ENCODE measurements around the gene CRIP3.
"Not testable (repeated sequence)": the region's sequence is repeated elsewhere in the genome, so short reads cannot be mapped to it uniquely, and the experiment has no call there.

CRIP3 gene

GRCh38 chr6:43325876-43326275, 17.2 kb upstream of the CRIP3 start:
- Histone ChIP-seq H3K9me3 (ENCODE audit: control insufficient read depth, insufficient read depth, low read length) (peaks cover 3% of the 10 kb centered on the region; the same call in 1 of the 2 replicates), H3K4me1 (ENCODE audit: insufficient read depth, low read length) (peaks cover 3% of the 10 kb centered on the region; the same call in 1 of the 2 replicates), H3K36me3 (ENCODE audit: insufficient read depth, low read length) (no peaks in the 10 kb centered on the region), H3K9ac (ENCODE audit: low read depth, low read length) (no peak overlapping the region)

GRCh38 chr6:43318011-43318410, 9.4 kb upstream of the CRIP3 start:
- Histone ChIP-seq H3K4me1 (ENCODE audit: insufficient read depth, low read length) (peaks cover 14% of the 10 kb centered on the region), H3K9ac (ENCODE audit: low read depth, low read length) (no peak overlapping the region), H3K36me3 (ENCODE audit: insufficient read depth, low read length) (no peaks in the 10 kb centered on the region), H3K9me3 (ENCODE audit: control insufficient read depth, insufficient read depth, low read length) (no peaks in the 10 kb centered on the region; the same call in 1 of the 2 replicates)

- Histone ChIP-seq H3K36me3 (ENCODE audit: insufficient read depth, low read length) (no peaks in the 10 kb centered on the region), H3K9ac (ENCODE audit: low read depth, low read length) (no peak overlapping the region), H3K4me1 (ENCODE audit: insufficient read depth, low read length) (peaks cover 13% of the 10 kb centered on the region)
Observed at GRCh38 chr6:43313813-43314212, 5.2 kb upstream of the CRIP3 start.

GRCh38 chr6:43311666-43312065, 3.0 kb upstream of the CRIP3 start:
- H3K9me3 ChIP-seq (ENCODE audit: control insufficient read depth, insufficient read depth, low read length) = no peaks in the 10 kb centered on the region
- no peak overlapping the region for H3K9ac ChIP-seq (ENCODE audit: low read depth, low read length)
- H3K36me3 ChIP-seq (ENCODE audit: insufficient read depth, low read length) = no peaks in the 10 kb centered on the region
- peaks cover 9% of the 10 kb centered on the region; the same call in 1 of the 2 replicates for H3K4me1 ChIP-seq (ENCODE audit: insufficient read depth, low read length)

More at GRCh38 chr6:43313813-43314212, 5.2 kb upstream of the CRIP3 start:
- H3K9me3 ChIP-seq (ENCODE audit: control insufficient read depth, insufficient read depth, low read length) = no peaks in the 10 kb centered on the region

DNA sequence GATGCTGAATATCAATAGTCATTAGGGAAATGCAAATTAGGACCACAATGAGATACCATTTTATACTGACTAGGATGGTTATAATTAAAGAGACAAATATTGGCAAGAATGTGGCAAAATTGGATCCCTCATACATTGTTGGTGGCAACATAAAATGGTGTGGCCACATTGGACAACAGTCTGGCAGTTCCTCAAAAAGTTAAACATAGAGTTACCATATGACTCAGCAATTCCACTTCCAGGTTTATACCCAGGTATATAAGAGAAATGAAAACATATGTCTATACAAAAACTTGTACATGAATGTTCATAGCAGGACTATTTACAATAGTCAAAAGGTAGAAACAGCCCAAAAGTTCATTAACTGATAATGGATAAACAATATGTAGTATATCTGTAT, 2.0 kb upstream of the CRIP3 start:
- Histone ChIP-seq H3K9me3 (ENCODE audit: control insufficient read depth, insufficient read depth, low read length) (no peaks in the 10 kb centered on the region), H3K36me3 (ENCODE audit: insufficient read depth, low read length) (no peaks in the 10 kb centered on the region), H3K4me1 (ENCODE audit: insufficient read depth, low read length) (0 out of 2 replicates have a peak, but pooled peaks cover 5% of the 10 kb centered on the region), H3K9ac (ENCODE audit: low read depth, low read length) (no peak overlapping the region)

GRCh38 chr6:43310134-43310533, 1.5 kb upstream of the CRIP3 start:
- Histone ChIP-seq H3K9ac (ENCODE audit: low read depth, low read length) (no peak overlapping the region), H3K4me1 (ENCODE audit: insufficient read depth, low read length) (0 out of 2 replicates have a peak, but pooled peaks cover 5% of the 10 kb centered on the region), H3K36me3 (ENCODE audit: insufficient read depth, low read length) (no peaks in the 10 kb centered on the region), H3K9me3 (ENCODE audit: control insufficient read depth, insufficient read depth, low read length) (no peaks in the 10 kb centered on the region)

GRCh38 chr6:43308990-43309477, 408 bp upstream of the CRIP3 start:
- Histone ChIP-seq H3K9me3 (ENCODE audit: control insufficient read depth, insufficient read depth, low read length) (no peaks in the 10 kb centered on the region), H3K9ac (ENCODE audit: low read depth, low read length) (peak overlapping the region; percentile 69), H3K4me1 (ENCODE audit: insufficient read depth, low read length) (0 out of 2 replicates have a peak, but pooled peaks cover 5% of the 10 kb centered on the region), H3K36me3 (ENCODE audit: insufficient read depth, low read length) (no peaks in the 10 kb centered on the region)

DNA sequence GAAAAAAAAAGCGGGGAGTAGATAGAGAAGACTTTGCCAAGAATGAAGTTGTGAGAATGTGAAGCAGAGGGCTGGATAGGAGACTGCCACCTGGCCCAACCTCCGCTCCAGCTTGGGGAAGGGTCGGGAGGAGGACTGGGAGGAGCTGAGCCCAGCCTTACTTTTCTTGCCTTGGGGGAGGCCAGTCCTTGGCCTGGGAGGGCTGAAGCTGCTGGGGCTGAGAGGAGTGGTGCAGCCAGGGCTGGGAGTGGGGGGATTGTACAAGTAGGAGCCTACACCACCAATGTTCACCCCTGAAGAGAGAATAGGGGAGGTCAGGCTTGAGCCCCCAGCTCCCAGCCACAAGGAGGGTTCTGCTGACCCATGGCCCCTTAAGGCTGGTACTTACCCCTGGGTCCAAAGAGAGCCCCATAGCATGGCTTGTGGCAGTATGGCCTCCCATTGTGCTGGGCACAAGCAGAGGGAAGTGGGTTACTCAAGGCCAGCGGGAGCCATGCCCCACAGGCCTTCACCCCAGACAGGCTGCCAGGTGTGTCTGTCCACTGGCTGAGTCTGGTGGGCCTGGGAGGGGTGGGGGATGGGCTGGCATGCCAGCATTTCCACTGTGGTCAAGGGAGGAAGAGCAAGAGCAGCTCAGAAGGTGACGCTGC, 1.1 kb downstream of the CRIP3 start:
- peak overlapping the region; percentile 69; the same call in 1 of the 2 replicates for H3K9ac ChIP-seq (ENCODE audit: low read depth, low read length)
- no peaks in the 10 kb centered on the region for H3K36me3 ChIP-seq (ENCODE audit: insufficient read depth, low read length)
- no peaks in the 10 kb centered on the region for H3K9me3 ChIP-seq (ENCODE audit: control insufficient read depth, insufficient read depth, low read length)
- H3K4me1 ChIP-seq (ENCODE audit: insufficient read depth, low read length) = 0 out of 2 replicates have a peak, but pooled peaks cover 5% of the 10 kb centered on the region

DNA sequence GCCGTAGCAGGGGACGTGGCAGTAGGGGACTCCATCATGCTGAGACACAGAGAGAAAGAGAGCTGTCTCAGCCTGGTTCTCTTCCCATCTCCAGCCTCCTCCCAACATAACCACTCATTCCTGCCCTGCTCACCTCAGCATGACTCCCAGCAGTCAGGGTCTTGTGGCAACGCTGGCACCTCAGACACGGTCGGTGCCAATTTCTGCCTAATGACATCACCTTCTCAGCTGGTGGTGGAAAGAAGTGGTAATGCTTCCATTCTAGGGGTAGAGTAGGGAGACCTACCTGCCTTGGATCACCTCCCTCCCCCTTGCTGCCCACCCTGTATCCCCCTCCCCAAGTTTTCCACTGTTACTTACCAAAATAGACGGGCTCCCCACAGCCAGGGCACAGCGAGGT, 2.5 kb downstream of the CRIP3 start:
- H3K4me1 ChIP-seq (ENCODE audit: insufficient read depth, low read length) = 0 out of 2 replicates have a peak, but pooled peaks cover 5% of the 10 kb centered on the region

DNA sequence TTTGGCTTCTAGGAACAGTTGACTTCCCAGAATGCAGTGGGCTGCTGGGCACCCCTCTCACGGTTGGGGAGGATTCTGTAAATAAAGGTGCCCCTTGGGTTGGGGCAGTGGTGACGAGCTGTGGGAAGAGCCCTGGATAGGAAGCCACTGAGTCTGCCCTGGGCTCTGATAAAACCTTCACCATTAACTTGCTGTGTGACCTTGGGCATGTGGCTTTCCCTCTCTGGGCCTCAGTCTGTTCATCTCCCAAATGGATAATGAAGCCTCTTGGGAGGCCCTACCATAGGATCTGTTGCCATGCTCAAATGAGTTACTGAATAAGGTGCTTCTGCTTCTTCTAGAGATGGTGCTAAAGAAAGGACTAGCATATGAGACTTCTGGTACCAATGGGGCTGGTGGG, 3.7 kb downstream of the CRIP3 start:
- H3K4me1 ChIP-seq (ENCODE audit: insufficient read depth, low read length) = 0 out of 2 replicates have a peak, but pooled peaks cover 5% of the 10 kb centered on the region
- no peak overlapping the region for H3K9ac ChIP-seq (ENCODE audit: low read depth, low read length)
- no peaks in the 10 kb centered on the region for H3K36me3 ChIP-seq (ENCODE audit: insufficient read depth, low read length)
- H3K9me3 ChIP-seq (ENCODE audit: control insufficient read depth, insufficient read depth, low read length) = no peaks in the 10 kb centered on the region

More for the DNA sequence above, 2.5 kb downstream of the CRIP3 start:
- no peaks in the 10 kb centered on the region for H3K9me3 ChIP-seq (ENCODE audit: control insufficient read depth, insufficient read depth, low read length)
- H3K9ac ChIP-seq (ENCODE audit: low read depth, low read length) = no peak overlapping the region
- H3K36me3 ChIP-seq (ENCODE audit: insufficient read depth, low read length) = no peaks in the 10 kb centered on the region

- H3K9me3 ChIP-seq (ENCODE audit: control insufficient read depth, insufficient read depth, low read length) = no peaks in the 10 kb centered on the region
- 0 out of 2 replicates have a peak, but pooled peaks cover 5% of the 10 kb centered on the region for H3K4me1 ChIP-seq (ENCODE audit: insufficient read depth, low read length)
- no peaks in the 10 kb centered on the region for H3K36me3 ChIP-seq (ENCODE audit: insufficient read depth, low read length)
- no peak overlapping the region for H3K9ac ChIP-seq (ENCODE audit: low read depth, low read length)
Observed at GRCh38 chr6:43304361-43304760, 4.3 kb downstream of the CRIP3 start.

DNA sequence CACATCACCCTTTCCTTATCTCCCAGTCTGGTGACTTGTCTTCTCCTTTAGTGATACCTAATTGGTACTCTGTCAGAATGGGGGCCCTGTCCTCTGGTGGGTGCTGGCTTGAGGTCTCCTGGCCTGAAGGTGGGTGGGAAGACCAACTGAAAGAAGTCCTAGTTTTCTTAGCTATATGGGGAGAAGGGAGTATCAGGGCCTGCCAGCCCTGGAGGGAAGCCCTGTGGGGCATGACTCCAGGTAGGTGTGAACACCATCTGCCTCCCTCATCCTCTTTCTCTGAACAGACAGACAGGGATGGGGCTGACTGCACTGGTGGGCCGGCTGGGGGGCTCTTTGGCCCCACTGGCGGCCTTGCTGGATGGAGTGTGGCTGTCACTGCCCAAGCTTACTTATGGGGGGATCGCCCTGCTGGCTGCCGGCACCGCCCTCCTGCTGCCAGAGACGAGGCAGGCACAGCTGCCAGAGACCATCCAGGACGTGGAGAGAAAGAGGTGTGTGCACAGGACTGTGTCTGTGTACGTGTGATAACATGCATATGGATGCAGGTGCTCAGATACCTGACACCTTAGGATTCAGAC, 4.8 kb downstream of the CRIP3 start:
- Histone ChIP-seq H3K9me3 (ENCODE audit: control insufficient read depth, insufficient read depth, low read length) (no peaks in the 10 kb centered on the region), H3K9ac (ENCODE audit: low read depth, low read length) (no peak overlapping the region), H3K36me3 (ENCODE audit: insufficient read depth, low read length) (no peaks in the 10 kb centered on the region), H3K4me1 (ENCODE audit: insufficient read depth, low read length) (0 out of 2 replicates have a peak, but pooled peaks cover 5% of the 10 kb centered on the region)

DNA sequence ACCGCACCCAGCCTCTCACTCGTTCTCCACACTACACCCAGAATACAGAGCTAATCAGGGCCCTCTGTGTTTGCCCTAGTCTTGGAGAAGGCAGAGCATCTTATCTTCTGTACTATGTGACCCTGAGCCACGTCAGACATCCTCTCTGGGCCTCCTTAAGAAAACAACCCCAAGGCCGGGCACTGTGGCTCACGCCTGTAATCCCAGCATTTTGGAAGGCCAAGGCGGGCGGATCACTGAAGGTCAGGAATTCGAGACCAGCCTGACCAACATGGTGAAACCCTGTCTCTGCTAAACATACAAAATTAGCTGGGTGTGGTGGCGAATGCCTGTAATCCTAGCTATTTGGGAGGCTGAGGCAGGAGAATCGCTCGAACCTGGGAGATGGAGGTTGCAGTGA, 5.6 kb downstream of the CRIP3 start:
- not testable (repeated sequence) for H3K36me3 ChIP-seq (ENCODE audit: insufficient read depth, low read length); H3K9me3 ChIP-seq (ENCODE audit: control insufficient read depth, insufficient read depth, low read length); H3K4me1 ChIP-seq (ENCODE audit: insufficient read depth, low read length); H3K9ac ChIP-seq (ENCODE audit: low read depth, low read length)

DNA sequence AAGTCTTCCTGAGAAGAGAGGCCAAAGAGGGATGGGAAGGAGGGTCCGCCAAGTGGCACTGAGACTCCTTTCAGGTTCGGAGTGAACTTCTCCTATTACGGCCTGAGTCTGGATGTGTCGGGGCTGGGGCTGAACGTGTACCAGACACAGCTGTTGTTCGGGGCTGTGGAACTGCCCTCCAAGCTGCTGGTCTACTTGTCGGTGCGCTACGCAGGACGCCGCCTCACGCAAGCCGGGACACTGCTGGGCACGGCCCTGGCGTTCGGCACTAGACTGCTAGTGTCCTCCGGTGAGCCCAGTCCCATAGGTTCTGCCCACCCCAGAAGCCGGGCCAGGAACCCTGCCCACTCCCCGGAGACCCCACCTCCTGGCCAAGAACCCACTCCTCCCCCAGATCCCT, 6.5 kb downstream of the CRIP3 start:
- no peaks in the 10 kb centered on the region; the same call in 1 of the 2 replicates for H3K4me1 ChIP-seq (ENCODE audit: insufficient read depth, low read length)
- no peaks in the 10 kb centered on the region for H3K36me3 ChIP-seq (ENCODE audit: insufficient read depth, low read length)
- no peaks in the 10 kb centered on the region for H3K9me3 ChIP-seq (ENCODE audit: control insufficient read depth, insufficient read depth, low read length)
- no peak overlapping the region for H3K9ac ChIP-seq (ENCODE audit: low read depth, low read length)

Measured in ES-I3 (cell line).